ENCODE data around the gene AKAP13. TPM values are rescaled to one million over a fixed set of nuclear protein-coding genes. Genes with fewer than 3 reads are reported as not detected.
A peak's percentile ranks its signal among the peaks of the same experiment; 100 is the strongest.

The AKAP13 gene
- total RNA-seq, 4 donors from 2014 or later = 128 to 460 (median 243) TPM

GRCh38 chr15:85771781-85772445 is 391.5 kb downstream of the AKAP13 start:
- H3K9me3 ChIP-seq = no peaks in the 10 kb centered on the region
- TF ChIP-seq POLR2A (IDR thresholded peaks at IDR 0.05) = no peak
- TF ChIP-seq CTCF (IDR thresholded peaks at IDR 0.05) = no peak
- intact Hi-C loops (cut with DNase I; ENCODE audit: low total_unique reads) = no loop called here
- DNase-seq = peak; percentile 70 to 79
- no peaks in the 10 kb centered on the region for H3K36me3 ChIP-seq
- H3K27ac ChIP-seq = peak overlapping the region; percentile 42 to 81
- no peaks in the 10 kb centered on the region for H3K27me3 ChIP-seq
- H3K4me1 ChIP-seq = peaks cover 0 to 5% of the 10 kb centered on the region in 2 donors
- H3K4me3 ChIP-seq = no peak overlapping the region

DNA sequence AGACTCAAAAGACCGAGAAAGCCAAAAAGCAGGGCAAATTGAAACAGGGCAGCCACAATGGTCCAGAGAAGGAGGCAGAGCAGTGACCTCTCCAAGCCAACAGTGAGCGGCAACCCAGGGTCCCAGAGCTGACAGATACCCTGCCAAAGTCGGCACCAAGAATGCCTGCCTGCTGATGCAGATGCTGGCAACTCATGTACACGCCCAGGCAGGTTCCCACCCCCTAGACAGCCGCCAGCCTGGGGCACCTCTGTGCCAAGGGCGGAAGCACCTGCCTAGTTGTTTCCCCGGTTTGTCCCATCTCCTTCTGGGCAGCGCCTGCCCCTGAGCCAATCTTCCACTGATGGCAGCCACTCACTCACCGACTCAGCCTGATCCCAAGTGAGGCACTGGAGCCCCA is 392.3 kb downstream of the AKAP13 start:
- H3K36me3 ChIP-seq = no peaks in the 10 kb centered on the region
- no peaks in the 10 kb centered on the region for H3K9me3 ChIP-seq
- intact Hi-C loops (cut with DNase I; ENCODE audit: low total_unique reads) = no loop called here
- peak overlapping the region; percentile 42 to 81 for H3K27ac ChIP-seq
- TF ChIP-seq POLR2A (IDR thresholded peaks at IDR 0.05) (no peak), CTCF (IDR thresholded peaks at IDR 0.05) (no peak)
- H3K4me3 ChIP-seq = no peak overlapping the region
- peaks cover 0 to 5% of the 10 kb centered on the region in 2 donors for H3K4me1 ChIP-seq
- DNase-seq = no peak
- H3K27me3 ChIP-seq = no peaks in the 10 kb centered on the region

DNA sequence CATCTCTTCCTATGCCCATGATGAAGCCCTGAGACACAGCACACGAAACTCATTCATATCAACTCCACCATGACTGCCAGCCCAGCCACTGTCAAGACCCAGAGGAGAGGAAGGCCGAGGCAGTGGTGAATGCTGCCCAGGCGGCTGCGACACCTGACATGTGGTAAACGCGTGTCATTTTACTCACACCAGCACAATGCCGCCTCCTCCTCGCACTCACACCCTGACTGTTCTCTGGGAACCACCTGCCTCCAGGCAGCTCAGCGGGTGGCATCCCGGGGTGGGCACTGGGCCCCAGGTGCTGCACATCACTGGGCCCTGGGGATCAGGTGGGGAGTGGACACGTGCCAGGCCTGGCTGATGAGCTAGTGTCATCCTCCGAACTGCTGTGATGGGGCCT is 392.8 kb downstream of the AKAP13 start:
- no peak for TF ChIP-seq CTCF (IDR thresholded peaks at IDR 0.05)
- TF ChIP-seq POLR2A (IDR thresholded peaks at IDR 0.05) = no peak
- Histone ChIP-seq H3K36me3 (no peaks in the 10 kb centered on the region), H3K4me1 (peaks cover 0 to 5% of the 10 kb centered on the region in 2 donors), H3K9me3 (no peaks in the 10 kb centered on the region), H3K27ac (peak overlapping the region in 1 of 2 donors; percentile 81), H3K4me3 (no peak overlapping the region), H3K27me3 (no peaks in the 10 kb centered on the region)
- intact Hi-C loops (cut with DNase I; ENCODE audit: low total_unique reads) = no loop called here
- DNase-seq = no peak

DNA sequence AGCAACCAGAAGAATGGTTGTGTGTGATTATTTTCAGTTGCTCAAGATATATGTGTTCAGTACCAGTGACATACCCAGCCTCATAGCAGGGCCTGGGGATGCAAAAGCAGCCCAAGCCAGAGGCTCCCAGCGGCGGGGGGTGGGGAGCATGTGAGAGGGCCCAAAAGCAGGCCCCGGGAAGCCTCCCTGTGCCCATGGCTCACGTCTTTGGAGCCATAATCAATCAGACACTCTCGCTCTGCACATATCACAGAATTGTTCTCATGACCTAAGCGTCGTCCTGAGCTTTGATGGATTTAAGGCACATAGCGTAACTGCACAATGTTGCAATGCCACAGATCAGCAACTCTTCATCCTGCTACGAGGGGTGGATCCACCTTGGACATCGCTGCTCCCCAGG is 393.6 kb downstream of the AKAP13 start:
- peaks cover 0 to 9% of the 10 kb centered on the region in 2 donors for H3K4me1 ChIP-seq
- no peak for DNase-seq
- H3K36me3 ChIP-seq = no peaks in the 10 kb centered on the region
- TF ChIP-seq POLR2A (IDR thresholded peaks at IDR 0.05) (no peak), CTCF (IDR thresholded peaks at IDR 0.05) (no peak)
- no peaks in the 10 kb centered on the region for H3K27me3 ChIP-seq
- H3K4me3 ChIP-seq = no peak overlapping the region
- no peaks in the 10 kb centered on the region for H3K9me3 ChIP-seq
- intact Hi-C loops (cut with DNase I; ENCODE audit: low total_unique reads) = no loop called here
- no peak overlapping the region for H3K27ac ChIP-seq

DNA sequence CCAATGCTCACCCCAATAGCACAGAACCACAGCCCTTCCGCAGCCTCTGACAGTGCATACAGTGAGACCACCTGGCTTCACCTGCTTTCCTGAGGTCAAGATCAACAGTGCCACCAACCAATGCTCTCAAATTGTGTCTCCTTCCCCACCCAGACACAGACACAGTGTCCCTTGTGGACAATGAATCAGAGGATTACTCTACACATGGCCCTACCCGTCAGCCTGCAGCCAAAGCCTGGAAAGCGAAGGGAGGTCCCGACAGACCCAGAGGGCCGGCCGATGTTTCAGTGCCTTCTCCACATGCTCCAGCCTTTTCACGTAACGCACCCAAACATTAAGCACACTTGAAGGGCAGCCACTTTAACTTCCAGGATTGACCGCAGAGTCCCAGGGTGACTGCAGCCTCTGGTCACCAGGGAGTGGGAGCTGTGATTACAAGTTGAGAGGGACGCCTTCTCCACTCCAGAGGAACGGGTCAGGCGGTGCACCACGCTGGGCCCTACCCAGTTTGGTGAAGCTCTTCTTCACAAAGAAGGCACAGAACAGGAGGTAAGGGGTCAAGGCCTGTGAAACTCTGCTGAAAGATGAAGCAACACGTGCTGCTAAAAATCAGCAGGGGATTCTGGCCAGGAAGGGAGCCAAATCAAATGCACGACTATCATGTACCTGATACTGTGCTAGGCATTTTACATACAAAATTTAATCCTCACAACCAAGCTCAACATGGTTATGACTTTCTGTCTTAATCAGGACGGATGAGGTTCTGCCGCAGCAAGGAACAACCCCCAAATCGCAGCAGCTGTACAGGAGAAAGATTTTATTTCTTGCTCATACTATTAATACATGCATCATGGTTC is 397.1 kb downstream of the AKAP13 start:
- intact Hi-C loops (cut with DNase I; ENCODE audit: low total_unique reads) = no loop called here
- Histone ChIP-seq H3K4me3 (no peak overlapping the region), H3K27ac (no peak overlapping the region), H3K36me3 (no peaks in the 10 kb centered on the region), H3K27me3 (no peaks in the 10 kb centered on the region), H3K9me3 (no peaks in the 10 kb centered on the region), H3K4me1 (peaks cover 0 to 4% of the 10 kb centered on the region in 2 donors)
- no peak for DNase-seq
- TF ChIP-seq POLR2A (IDR thresholded peaks at IDR 0.05) = no peak
- no peak for TF ChIP-seq CTCF (IDR thresholded peaks at IDR 0.05)

Data from uterus (tissue), 4 donors.